Transverse colon (tissue), 4 donors: Measurements from ENCODE around the gene ICAM4.

Source experiments
- CTCF ChIP-seq, 5 experiments: fragments of 200-600 bp in 3 of 5; fragments of 450-650 bp in 2 of 5; sonication (generic) in 3 of 5; IDR thresholded peaks; 1 replicate in 2 of 5; 2 replicates in 3 of 5; pipeline ENCODE4 v1.5.1; 2016 to 2017; ENCODE audit warnings: antibody characterized with exemption in 5 of 5, inconsistent platforms in 3 of 5, mild to moderate bottlenecking in 2 of 5, moderate library complexity in 1 of 5
- EP300 ChIP-seq: sonication (generic); formaldehyde crosslinking; IDR thresholded peaks from one replicate; pipeline ENCODE4 v1.6.1; 2017; ENCODE audit warnings: antibody characterized with exemption, low read depth
- POLR2A ChIP-seq: fragments of 450-650 bp; IDR thresholded peaks from one replicate; pipeline ENCODE4 v1.6.1; 2016; ENCODE audit warnings: antibody characterized with exemption, mild to moderate bottlenecking, moderate library complexity
- POLR2AphosphoS5 ChIP-seq, 3 donors: sonication (generic); formaldehyde crosslinking; IDR thresholded peaks; one replicate each; pipeline ENCODE4 v1.6.1; 2016; ENCODE audit warnings: antibody characterized with exemption in 3 of 3

DNA sequence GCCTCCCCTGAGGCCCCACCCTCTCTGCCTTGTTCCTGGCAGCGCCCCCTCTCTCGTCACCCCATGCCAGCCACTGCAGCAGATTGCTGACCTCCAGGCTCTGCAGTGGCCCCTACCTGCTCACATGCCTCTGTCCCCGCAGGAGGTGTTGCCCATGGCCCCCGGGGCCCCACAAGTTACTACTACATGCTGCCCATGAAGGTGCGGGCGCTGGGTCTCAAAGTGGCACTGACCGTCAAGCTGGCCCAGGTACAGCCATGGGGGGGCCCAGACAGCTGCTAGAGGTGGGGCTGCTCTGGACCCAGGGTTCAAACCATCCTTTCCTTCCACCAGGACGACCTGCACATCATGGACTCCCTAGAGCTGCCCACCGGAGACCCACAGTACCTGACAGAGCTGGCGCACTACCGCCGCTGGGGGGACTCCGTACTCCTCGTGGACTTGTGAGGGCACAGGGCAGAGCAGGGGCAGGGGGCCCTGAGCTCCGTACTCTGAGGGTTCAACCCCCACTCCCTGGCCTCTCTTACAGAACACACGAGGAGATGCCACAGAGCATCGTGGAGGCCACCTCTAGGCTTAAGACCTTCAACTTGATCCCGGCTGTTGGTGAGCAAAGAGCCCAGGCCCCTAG, 28.6 kb upstream of the ICAM4 start:
- no peak for TF ChIP-seq CTCF (IDR thresholded peaks at IDR 0.05)
- TF ChIP-seq POLR2A = no peak
- TF ChIP-seq EP300 = no peak
- TF ChIP-seq POLR2AphosphoS5 (IDR thresholded peaks at IDR 0.05) = no peak
